ENCODE data around the gene CENPO. TPM values are rescaled to one million over a fixed set of nuclear protein-coding genes. Genes with fewer than 3 reads are reported as not detected.
A peak's percentile ranks its signal among the peaks of the same experiment; 100 is the strongest.

The CENPO gene
- total and polyA plus RNA-seq, 4 experiments from 2014 or later, result 1.6 to 6.1 (median 3.6) TPM

GRCh38 chr2:24843330-24843860, 50.2 kb downstream of the CENPO start:
- H3K4me3 Mint-ChIP-seq, result no peak overlapping the region

DNA sequence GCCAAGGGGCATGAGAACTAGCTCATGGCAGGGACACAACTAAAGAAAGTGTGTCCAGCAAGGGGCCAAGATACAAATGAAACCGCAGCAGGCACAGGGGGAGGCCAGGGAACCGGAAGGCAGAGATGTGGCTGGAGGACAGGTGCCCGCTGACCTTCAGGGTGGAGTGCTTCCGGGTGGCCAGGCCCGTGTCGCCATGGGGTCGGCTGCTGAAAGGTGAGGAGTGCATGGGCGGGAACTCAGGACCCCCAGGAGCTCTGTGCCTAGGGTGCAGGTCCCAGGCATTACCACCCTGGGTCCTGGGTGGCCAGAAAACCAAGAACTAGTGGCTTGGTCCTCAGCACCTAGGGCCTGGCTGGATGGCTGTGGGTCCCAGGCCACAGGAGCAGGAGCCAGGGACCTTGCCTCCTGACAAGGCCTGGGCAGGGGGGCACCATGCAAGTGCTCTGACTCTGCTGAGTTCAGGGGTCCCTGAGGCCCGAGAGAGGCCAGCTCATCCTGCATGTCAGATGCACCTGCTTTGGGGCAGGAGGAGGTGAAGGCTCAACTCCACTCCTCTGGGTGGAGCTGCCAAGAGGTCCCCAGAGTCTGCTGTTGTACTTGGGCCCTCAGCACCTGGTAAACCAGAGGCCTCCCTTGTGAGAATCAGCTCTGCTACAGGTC, 50.9 kb downstream of the CENPO start:
- Histone ChIP-seq H3K4me3 (ENCODE audit: low read length in 2 of 2) (no peak overlapping the region), H3K36me3 (ENCODE audit: insufficient read depth, low read length) (no peaks in the 10 kb centered on the region), H3K27ac (ENCODE audit: low read depth, low read length) (no peak overlapping the region), H3K9me3 (ENCODE audit: control insufficient read depth in 1 of 2, low read length in 2 of 2) (no peaks in the 10 kb centered on the region), H3K4me1 (ENCODE audit: insufficient read depth, low read length) (no peaks in the 10 kb centered on the region), H3K27me3 (ENCODE audit: insufficient read depth, low read length) (no peaks in the 10 kb centered on the region)
- Mint-ChIP-seq H3K4me1 (peaks cover 0 to 1% (median 0%) of the 10 kb centered on the region in 4 donors), H3K27ac (no peak overlapping the region), H3K4me3 (no peak overlapping the region), H3K9me3 (peaks cover 0 to 4% (median 0%) of the 10 kb centered on the region in 8 donors), H3K36me3 (peaks cover 3 to 11% of the 10 kb centered on the region in 2 donors), H3K27me3 (no peaks in the 10 kb centered on the region)
- intact Hi-C loops (cut with micrococcal nuclease), result no loop called here
- ChIA-PET CTCF (ENCODE audit: partially characterized antibody) (no interaction called here), POLR2A (ENCODE audit: partially characterized antibody) (no interaction called here)
- no peak for DNase-seq

More at GRCh38 chr2:24843330-24843860, 50.2 kb downstream of the CENPO start:
- peaks cover 4 to 11% of the 10 kb centered on the region in 2 donors for H3K36me3 Mint-ChIP-seq
- Histone ChIP-seq H3K4me3 (ENCODE audit: low read length in 2 of 2) (no peak overlapping the region), H3K27ac (ENCODE audit: low read depth, low read length) (no peak overlapping the region), H3K9me3 (ENCODE audit: control insufficient read depth in 1 of 2, low read length in 2 of 2) (no peaks in the 10 kb centered on the region), H3K4me1 (ENCODE audit: insufficient read depth, low read length) (no peaks in the 10 kb centered on the region), H3K27me3 (ENCODE audit: insufficient read depth, low read length) (no peaks in the 10 kb centered on the region), H3K36me3 (ENCODE audit: insufficient read depth, low read length) (no peaks in the 10 kb centered on the region)
- H3K9me3 Mint-ChIP-seq, result peaks cover 0 to 3% (median 0%) of the 10 kb centered on the region in 8 donors
- peaks cover 0 to 1% (median 0%) of the 10 kb centered on the region in 4 donors for H3K4me1 Mint-ChIP-seq
- no peaks in the 10 kb centered on the region for H3K27me3 Mint-ChIP-seq
- CTCF ChIA-PET (ENCODE audit: partially characterized antibody), result no interaction called here
- peak overlapping the region in 2 of 7 donors; percentile 66 to 78 for H3K27ac Mint-ChIP-seq
- POLR2A ChIA-PET (ENCODE audit: partially characterized antibody), result no interaction called here
- DNase-seq, result no peak
- intact Hi-C loops (cut with micrococcal nuclease), result no loop called here

GRCh38 chr2:24845691-24846090, 52.5 kb downstream of the CENPO start:
- no peak overlapping the region for H3K27ac ChIP-seq (ENCODE audit: low read depth, low read length)
- H3K4me1 Mint-ChIP-seq, result peaks cover 0 to 1% (median 0%) of the 10 kb centered on the region in 4 donors
- no peaks in the 10 kb centered on the region for H3K4me1 ChIP-seq (ENCODE audit: insufficient read depth, low read length)
- H3K36me3 Mint-ChIP-seq, result peaks cover 4 to 11% of the 10 kb centered on the region in 2 donors
- H3K27ac Mint-ChIP-seq, result no peak overlapping the region
- ChIA-PET CTCF (ENCODE audit: partially characterized antibody) (interaction anchor here (1.0 kb wide), 1 partner anchor 18 kb away, joined by 3 read pairs; no protein-coding TSS in a partner anchor), POLR2A (ENCODE audit: partially characterized antibody) (no interaction called here)
- intact Hi-C loops (cut with micrococcal nuclease), result no loop called here
- peaks cover 0 to 5% (median 0%) of the 10 kb centered on the region in 8 donors for H3K9me3 Mint-ChIP-seq
- no peak for DNase-seq
- H3K4me3 ChIP-seq (ENCODE audit: low read length in 2 of 2), result no peak overlapping the region
- no peaks in the 10 kb centered on the region for H3K27me3 Mint-ChIP-seq
- H3K9me3 ChIP-seq (ENCODE audit: control insufficient read depth in 1 of 2, low read length in 2 of 2), result no peaks in the 10 kb centered on the region
- H3K27me3 ChIP-seq (ENCODE audit: insufficient read depth, low read length), result no peaks in the 10 kb centered on the region
- no peak overlapping the region for H3K4me3 Mint-ChIP-seq
- no peaks in the 10 kb centered on the region for H3K36me3 ChIP-seq (ENCODE audit: insufficient read depth, low read length)

GRCh38 chr2:24850944-24851343, 57.7 kb downstream of the CENPO start:
- CTCF ChIA-PET (ENCODE audit: partially characterized antibody), result no interaction called here
- H3K27ac ChIP-seq (ENCODE audit: low read depth, low read length), result no peak overlapping the region
- H3K27me3 ChIP-seq (ENCODE audit: insufficient read depth, low read length), result no peaks in the 10 kb centered on the region
- no peaks in the 10 kb centered on the region for H3K36me3 ChIP-seq (ENCODE audit: insufficient read depth, low read length)
- POLR2A ChIA-PET (ENCODE audit: partially characterized antibody), result no interaction called here
- peaks cover 0 to 1% (median 0%) of the 10 kb centered on the region in 4 donors for H3K4me1 Mint-ChIP-seq
- H3K36me3 Mint-ChIP-seq, result peaks cover 7 to 9% of the 10 kb centered on the region in 2 donors
- no peaks in the 10 kb centered on the region for H3K27me3 Mint-ChIP-seq
- DNase-seq, result no peak
- no peaks in the 10 kb centered on the region for H3K4me1 ChIP-seq (ENCODE audit: insufficient read depth, low read length)
- H3K4me3 ChIP-seq (ENCODE audit: low read length in 2 of 2), result no peak overlapping the region
- H3K9me3 ChIP-seq (ENCODE audit: control insufficient read depth in 1 of 2, low read length in 2 of 2), result no peaks in the 10 kb centered on the region
- H3K27ac Mint-ChIP-seq, result no peak overlapping the region
- intact Hi-C loops (cut with micrococcal nuclease), result no loop called here
- peaks cover 0 to 5% (median 0%) of the 10 kb centered on the region in 8 donors for H3K9me3 Mint-ChIP-seq
- no peak overlapping the region for H3K4me3 Mint-ChIP-seq

- ChIA-PET CTCF (ENCODE audit: partially characterized antibody) (no interaction called here), POLR2A (ENCODE audit: partially characterized antibody) (no interaction called here)
- DNase-seq, result no peak
- peaks cover 0 to 3% (median 0%) of the 10 kb centered on the region in 8 donors for H3K9me3 Mint-ChIP-seq
- H3K36me3 Mint-ChIP-seq, result peaks cover 11 to 13% of the 10 kb centered on the region in 2 donors
- Histone ChIP-seq H3K36me3 (ENCODE audit: insufficient read depth, low read length) (no peaks in the 10 kb centered on the region), H3K9me3 (ENCODE audit: control insufficient read depth in 1 of 2, low read length in 2 of 2) (no peaks in the 10 kb centered on the region), H3K4me1 (ENCODE audit: insufficient read depth, low read length) (no peaks in the 10 kb centered on the region), H3K4me3 (ENCODE audit: low read length in 2 of 2) (no peak overlapping the region), H3K27me3 (ENCODE audit: insufficient read depth, low read length) (no peaks in the 10 kb centered on the region), H3K27ac (ENCODE audit: low read depth, low read length) (no peak overlapping the region)
- H3K27ac Mint-ChIP-seq, result no peak overlapping the region
- H3K27me3 Mint-ChIP-seq, result no peaks in the 10 kb centered on the region
- no peak overlapping the region for H3K4me3 Mint-ChIP-seq
- intact Hi-C loops (cut with micrococcal nuclease), result no loop called here
- no peaks in the 10 kb centered on the region for H3K4me1 Mint-ChIP-seq
These were observed 58.8 kb downstream of the CENPO start for GRCh38 chr2:24852026-24852425.

DNA sequence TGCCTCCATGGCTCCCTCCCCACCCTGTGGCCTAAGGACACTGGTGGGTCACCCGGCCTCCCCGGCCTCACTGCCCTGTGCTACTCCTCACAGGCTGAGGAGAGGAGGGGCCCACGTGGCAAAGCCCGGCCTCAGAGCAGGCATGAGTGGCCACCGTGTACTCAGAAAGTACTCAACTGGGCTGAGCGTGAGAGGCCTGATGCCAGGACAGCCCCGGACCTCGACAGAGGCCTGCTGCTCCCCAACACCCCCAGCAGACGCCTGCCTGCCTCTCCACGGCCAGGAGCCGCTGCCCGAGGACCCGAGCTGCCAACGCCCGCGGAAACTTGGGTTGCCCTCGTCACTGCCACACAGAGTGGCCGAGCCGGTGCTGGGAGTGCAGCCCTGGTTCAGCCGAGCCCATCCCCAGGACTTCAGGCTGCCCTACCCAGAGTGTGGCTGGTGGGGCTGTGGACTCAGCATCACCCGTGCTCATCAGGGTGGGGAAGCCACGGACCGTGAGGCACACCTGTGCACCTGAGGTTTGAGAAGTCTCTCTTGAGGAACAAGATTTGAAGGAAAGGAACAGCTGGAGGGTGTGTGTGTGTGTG, 59.3 kb downstream of the CENPO start:
- no peak overlapping the region for H3K4me3 Mint-ChIP-seq
- H3K36me3 Mint-ChIP-seq, result peaks cover 11 to 13% of the 10 kb centered on the region in 2 donors
- no peaks in the 10 kb centered on the region for H3K27me3 Mint-ChIP-seq
- no peak for DNase-seq
- Histone ChIP-seq H3K4me1 (ENCODE audit: insufficient read depth, low read length) (no peaks in the 10 kb centered on the region), H3K9me3 (ENCODE audit: control insufficient read depth in 1 of 2, low read length in 2 of 2) (no peaks in the 10 kb centered on the region), H3K4me3 (ENCODE audit: low read length in 2 of 2) (no peak overlapping the region), H3K27ac (ENCODE audit: low read depth, low read length) (no peak overlapping the region), H3K27me3 (ENCODE audit: insufficient read depth, low read length) (no peaks in the 10 kb centered on the region), H3K36me3 (ENCODE audit: insufficient read depth, low read length) (no peaks in the 10 kb centered on the region)
- intact Hi-C loops (cut with micrococcal nuclease), result no loop called here
- no peaks in the 10 kb centered on the region for H3K4me1 Mint-ChIP-seq
- no peak overlapping the region for H3K27ac Mint-ChIP-seq
- POLR2A ChIA-PET (ENCODE audit: partially characterized antibody), result no interaction called here
- H3K9me3 Mint-ChIP-seq, result peaks cover 0 to 3% (median 0%) of the 10 kb centered on the region in 8 donors
- CTCF ChIA-PET (ENCODE audit: partially characterized antibody), result no interaction called here

GRCh38 chr2:24853046-24853445, 59.8 kb downstream of the CENPO start:
- peaks cover 11 to 13% of the 10 kb centered on the region in 2 donors for H3K36me3 Mint-ChIP-seq
- no peak for DNase-seq
- Histone ChIP-seq H3K27ac (ENCODE audit: low read depth, low read length) (no peak overlapping the region), H3K27me3 (ENCODE audit: insufficient read depth, low read length) (no peaks in the 10 kb centered on the region), H3K4me1 (ENCODE audit: insufficient read depth, low read length) (no peaks in the 10 kb centered on the region), H3K36me3 (ENCODE audit: insufficient read depth, low read length) (no peaks in the 10 kb centered on the region), H3K4me3 (ENCODE audit: low read length in 2 of 2) (no peak overlapping the region), H3K9me3 (ENCODE audit: control insufficient read depth in 1 of 2, low read length in 2 of 2) (no peaks in the 10 kb centered on the region)
- intact Hi-C loops (cut with micrococcal nuclease), result no loop called here
- no peak overlapping the region for H3K27ac Mint-ChIP-seq
- no peaks in the 10 kb centered on the region for H3K4me1 Mint-ChIP-seq
- ChIA-PET POLR2A (ENCODE audit: partially characterized antibody) (no interaction called here), CTCF (ENCODE audit: partially characterized antibody) (no interaction called here)
- peaks cover 0 to 3% (median 0%) of the 10 kb centered on the region in 8 donors for H3K9me3 Mint-ChIP-seq
- no peak overlapping the region for H3K4me3 Mint-ChIP-seq
- no peaks in the 10 kb centered on the region for H3K27me3 Mint-ChIP-seq
